Measurements from ENCODE around the gene TSPAN14.

Gene TSPAN14

DNA sequence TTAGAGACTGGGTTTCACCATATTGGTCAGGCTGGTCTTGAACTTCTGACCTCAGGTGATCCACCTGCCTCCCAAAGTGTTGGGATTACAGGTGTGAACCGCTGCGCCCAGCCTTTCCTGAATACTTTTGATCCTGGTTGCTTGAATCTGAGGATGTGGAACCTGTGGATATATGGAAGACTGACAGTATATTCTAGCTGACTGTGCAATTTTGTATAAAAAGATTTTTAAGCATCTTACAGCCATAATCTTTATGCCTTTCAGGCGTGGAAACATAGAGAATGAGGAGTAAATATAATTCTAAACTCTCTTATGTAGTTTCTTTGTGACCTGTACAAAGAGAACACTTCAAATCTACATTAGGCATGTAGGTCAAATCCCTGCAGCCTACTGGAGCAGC, 16.2 kb downstream of the TSPAN14 start:
- TF ChIP-seq POLR2AphosphoS5 (IDR thresholded peaks at IDR 0.05; ENCODE audit: low read depth) (no peak), REST (IDR thresholded peaks at IDR 0.05; ENCODE audit: insufficient replicate concordance, low read depth) (no peak), SPI1 (IDR thresholded peaks at IDR 0.05; ENCODE audit: borderline replicate concordance, low read depth) (no peak), GABPA (IDR thresholded peaks at IDR 0.05; ENCODE audit: low read depth) (no peak)
- TF ChIP-seq, protein P1, sequence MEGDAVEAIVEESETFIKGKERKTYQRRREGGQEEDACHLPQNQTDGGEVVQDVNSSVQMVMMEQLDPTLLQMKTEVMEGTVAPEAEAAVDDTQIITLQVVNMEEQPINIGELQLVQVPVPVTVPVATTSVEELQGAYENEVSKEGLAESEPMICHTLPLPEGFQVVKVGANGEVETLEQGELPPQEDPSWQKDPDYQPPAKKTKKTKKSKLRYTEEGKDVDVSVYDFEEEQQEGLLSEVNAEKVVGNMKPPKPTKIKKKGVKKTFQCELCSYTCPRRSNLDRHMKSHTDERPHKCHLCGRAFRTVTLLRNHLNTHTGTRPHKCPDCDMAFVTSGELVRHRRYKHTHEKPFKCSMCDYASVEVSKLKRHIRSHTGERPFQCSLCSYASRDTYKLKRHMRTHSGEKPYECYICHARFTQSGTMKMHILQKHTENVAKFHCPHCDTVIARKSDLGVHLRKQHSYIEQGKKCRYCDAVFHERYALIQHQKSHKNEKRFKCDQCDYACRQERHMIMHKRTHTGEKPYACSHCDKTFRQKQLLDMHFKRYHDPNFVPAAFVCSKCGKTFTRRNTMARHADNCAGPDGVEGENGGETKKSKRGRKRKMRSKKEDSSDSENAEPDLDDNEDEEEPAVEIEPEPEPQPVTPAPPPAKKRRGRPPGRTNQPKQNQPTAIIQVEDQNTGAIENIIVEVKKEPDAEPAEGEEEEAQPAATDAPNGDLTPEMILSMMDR (IDR thresholded peaks at IDR 0.05; ENCODE audit: insufficient read depth, low read length), result no peak
- Histone ChIP-seq H3K4me3 (replicated peaks; ENCODE audit: insufficient read depth, low read length) (no peak overlapping the region), H3K27me3 (ENCODE audit: insufficient read depth, poor library complexity, severe bottlenecking) (no peaks in the 10 kb centered on the region), H3K27ac (replicated peaks) (no peak overlapping the region)
- DNase-seq (ENCODE audit: low read depth in 1 of 2, low spot score in 1 of 2), result no peak

GRCh38 chr10:80471001-80471400, 16.9 kb downstream of the TSPAN14 start:
- no peak for TF ChIP-seq GABPA (IDR thresholded peaks at IDR 0.05; ENCODE audit: low read depth)
- Histone ChIP-seq H3K4me3 (replicated peaks; ENCODE audit: insufficient read depth, low read length) (no peak overlapping the region), H3K27ac (replicated peaks) (no peak overlapping the region), H3K27me3 (ENCODE audit: insufficient read depth, poor library complexity, severe bottlenecking) (no peaks in the 10 kb centered on the region)
- no peak for DNase-seq (ENCODE audit: low read depth in 1 of 2, low spot score in 1 of 2)

DNA sequence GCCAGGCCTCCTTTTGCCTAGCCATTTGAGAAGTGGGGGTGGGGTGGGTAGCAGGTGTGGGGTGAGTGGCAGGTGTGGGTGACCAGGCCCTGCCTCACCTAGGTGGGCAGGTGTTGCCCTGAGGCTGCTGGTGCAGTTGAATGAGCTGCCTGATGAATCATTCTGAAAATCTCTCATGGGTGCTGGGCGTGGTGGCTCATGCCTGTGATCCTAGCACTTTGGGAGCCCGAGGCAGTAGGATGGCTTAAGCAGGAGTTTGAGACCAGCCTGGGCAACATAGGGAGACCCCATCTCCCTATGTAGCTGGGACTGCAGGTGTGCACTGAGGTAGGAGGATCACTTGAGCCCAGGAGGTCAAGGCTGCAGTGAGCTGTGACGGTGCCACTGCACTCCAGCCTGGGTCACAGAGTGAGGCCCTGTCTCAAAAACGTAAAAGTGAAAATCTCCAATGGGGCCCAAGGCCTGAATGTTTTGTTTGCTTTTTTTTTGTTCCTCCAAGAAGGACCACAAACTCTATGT, 17.7 kb downstream of the TSPAN14 start:
- DNase-seq (ENCODE audit: low read depth in 1 of 2, low spot score in 1 of 2), result no peak
- Histone ChIP-seq H3K27me3 (ENCODE audit: insufficient read depth, poor library complexity, severe bottlenecking) (no peaks in the 10 kb centered on the region), H3K4me3 (replicated peaks; ENCODE audit: insufficient read depth, low read length) (no peak overlapping the region), H3K27ac (replicated peaks) (no peak overlapping the region)
- TF ChIP-seq POLR2AphosphoS5 (IDR thresholded peaks at IDR 0.05; ENCODE audit: low read depth) (no peak), REST (IDR thresholded peaks at IDR 0.05; ENCODE audit: insufficient replicate concordance, low read depth) (no peak), GABPA (IDR thresholded peaks at IDR 0.05; ENCODE audit: low read depth) (no peak), SPI1 (IDR thresholded peaks at IDR 0.05; ENCODE audit: borderline replicate concordance, low read depth) (no peak)
- TF ChIP-seq, protein P1 (IDR thresholded peaks at IDR 0.05; ENCODE audit: insufficient read depth, low read length), result no peak

- no peak for DNase-seq (ENCODE audit: low read depth in 1 of 2, low spot score in 1 of 2)
- no peak for TF ChIP-seq GABPA (IDR thresholded peaks at IDR 0.05; ENCODE audit: low read depth)
- TF ChIP-seq REST (IDR thresholded peaks at IDR 0.05; ENCODE audit: insufficient replicate concordance, low read depth), result no peak
- no peak for TF ChIP-seq SPI1 (IDR thresholded peaks at IDR 0.05; ENCODE audit: borderline replicate concordance, low read depth)
- TF ChIP-seq, protein P1 (IDR thresholded peaks at IDR 0.05; ENCODE audit: insufficient read depth, low read length), result no peak
- Histone ChIP-seq H3K4me3 (replicated peaks; ENCODE audit: insufficient read depth, low read length) (no peak overlapping the region), H3K27me3 (ENCODE audit: insufficient read depth, poor library complexity, severe bottlenecking) (no peaks in the 10 kb centered on the region), H3K27ac (replicated peaks) (no peak overlapping the region)
These were observed 18.4 kb downstream of the TSPAN14 start for GRCh38 chr10:80472234-80473095.

Data from HL-60 (cell line).